GM12874 (cell line): ENCODE measurements around the gene SLC13A4.

Experiments
- TF ChIP-seq, protein P1 (sequence below): IDR thresholded peaks from 2 replicates; pipeline ENCODE4 v1.5.1; 2011; ENCODE audit warnings: low read depth, mild to moderate bottlenecking, control low read depth, low read length, moderate library complexity; ENCODE audit not compliant: insufficient read depth

Gene SLC13A4

DNA sequence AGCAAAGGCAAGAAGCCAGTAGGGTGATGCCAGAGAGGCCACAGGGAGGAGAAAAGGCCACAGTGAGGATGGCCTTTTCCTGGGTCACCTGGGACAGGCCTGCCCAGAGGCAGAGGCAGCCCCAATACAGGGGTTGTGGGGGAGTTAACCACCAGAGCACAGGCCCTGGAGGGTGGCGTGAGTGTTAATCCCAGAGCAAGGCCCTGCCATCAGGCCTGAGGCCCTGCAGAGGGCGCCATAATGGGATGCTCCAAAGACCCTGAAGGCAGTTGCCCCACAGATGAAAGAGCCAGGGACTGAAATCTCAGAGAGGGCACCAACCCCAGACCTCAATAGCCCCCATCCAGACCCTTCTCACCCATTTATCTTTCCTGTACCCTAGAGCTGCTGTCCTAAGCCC, 23.9 kb downstream of the SLC13A4 start:
- TF ChIP-seq, protein P1, sequence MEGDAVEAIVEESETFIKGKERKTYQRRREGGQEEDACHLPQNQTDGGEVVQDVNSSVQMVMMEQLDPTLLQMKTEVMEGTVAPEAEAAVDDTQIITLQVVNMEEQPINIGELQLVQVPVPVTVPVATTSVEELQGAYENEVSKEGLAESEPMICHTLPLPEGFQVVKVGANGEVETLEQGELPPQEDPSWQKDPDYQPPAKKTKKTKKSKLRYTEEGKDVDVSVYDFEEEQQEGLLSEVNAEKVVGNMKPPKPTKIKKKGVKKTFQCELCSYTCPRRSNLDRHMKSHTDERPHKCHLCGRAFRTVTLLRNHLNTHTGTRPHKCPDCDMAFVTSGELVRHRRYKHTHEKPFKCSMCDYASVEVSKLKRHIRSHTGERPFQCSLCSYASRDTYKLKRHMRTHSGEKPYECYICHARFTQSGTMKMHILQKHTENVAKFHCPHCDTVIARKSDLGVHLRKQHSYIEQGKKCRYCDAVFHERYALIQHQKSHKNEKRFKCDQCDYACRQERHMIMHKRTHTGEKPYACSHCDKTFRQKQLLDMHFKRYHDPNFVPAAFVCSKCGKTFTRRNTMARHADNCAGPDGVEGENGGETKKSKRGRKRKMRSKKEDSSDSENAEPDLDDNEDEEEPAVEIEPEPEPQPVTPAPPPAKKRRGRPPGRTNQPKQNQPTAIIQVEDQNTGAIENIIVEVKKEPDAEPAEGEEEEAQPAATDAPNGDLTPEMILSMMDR = peak; percentile 35; the same call in 1 of the 2 replicates

GRCh38 chr7:135697276-135698049, 30.5 kb downstream of the SLC13A4 start:
- TF ChIP-seq, protein P1 = no peak

GRCh38 chr7:135693558-135693957, 34.4 kb downstream of the SLC13A4 start:
- TF ChIP-seq, protein P1 = no peak

DNA sequence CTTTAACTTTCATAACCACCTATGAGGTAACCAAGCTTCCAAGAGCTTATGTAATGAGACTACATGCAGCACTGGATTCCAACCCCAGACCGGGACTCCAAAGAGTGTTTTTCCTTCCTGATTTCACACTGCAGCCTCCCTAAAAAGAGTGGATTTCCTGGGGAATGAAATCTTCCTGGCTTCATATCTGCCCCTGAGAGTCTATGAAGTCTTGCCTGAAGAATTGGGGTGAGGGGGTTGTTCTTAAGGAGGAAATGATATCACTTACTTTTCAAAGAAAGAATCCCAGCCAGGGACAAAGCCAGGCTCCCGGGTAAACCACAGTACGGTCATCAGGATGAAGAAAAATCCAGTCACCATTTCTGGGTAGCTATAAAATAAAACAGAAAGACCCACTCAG, 35.9 kb downstream of the SLC13A4 start:
- TF ChIP-seq, protein P1 = no peak

DNA sequence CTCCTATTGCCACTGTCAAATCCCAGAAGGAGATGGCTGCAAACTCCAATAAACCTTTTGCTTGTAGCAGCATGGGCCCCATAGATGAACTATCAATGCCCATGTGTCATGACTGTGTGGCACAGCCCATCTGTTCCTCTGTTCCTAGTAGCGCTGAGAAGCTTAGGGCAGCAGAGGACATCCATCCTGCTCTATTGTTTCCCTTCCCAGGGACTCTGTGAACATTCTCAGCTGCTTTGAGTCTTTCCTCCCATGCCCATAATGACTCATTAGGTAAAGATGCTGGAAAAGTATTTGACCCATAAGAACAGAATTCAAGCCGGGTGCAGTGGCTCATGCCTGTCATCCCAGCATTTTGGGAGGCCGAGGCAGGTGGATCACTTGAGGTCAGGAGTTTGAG, 37.4 kb downstream of the SLC13A4 start:
- TF ChIP-seq, protein P1 = no peak

- TF ChIP-seq, protein P1 = no peak
Measured at GRCh38 chr7:135687466-135687865, 40.5 kb downstream of the SLC13A4 start.

DNA sequence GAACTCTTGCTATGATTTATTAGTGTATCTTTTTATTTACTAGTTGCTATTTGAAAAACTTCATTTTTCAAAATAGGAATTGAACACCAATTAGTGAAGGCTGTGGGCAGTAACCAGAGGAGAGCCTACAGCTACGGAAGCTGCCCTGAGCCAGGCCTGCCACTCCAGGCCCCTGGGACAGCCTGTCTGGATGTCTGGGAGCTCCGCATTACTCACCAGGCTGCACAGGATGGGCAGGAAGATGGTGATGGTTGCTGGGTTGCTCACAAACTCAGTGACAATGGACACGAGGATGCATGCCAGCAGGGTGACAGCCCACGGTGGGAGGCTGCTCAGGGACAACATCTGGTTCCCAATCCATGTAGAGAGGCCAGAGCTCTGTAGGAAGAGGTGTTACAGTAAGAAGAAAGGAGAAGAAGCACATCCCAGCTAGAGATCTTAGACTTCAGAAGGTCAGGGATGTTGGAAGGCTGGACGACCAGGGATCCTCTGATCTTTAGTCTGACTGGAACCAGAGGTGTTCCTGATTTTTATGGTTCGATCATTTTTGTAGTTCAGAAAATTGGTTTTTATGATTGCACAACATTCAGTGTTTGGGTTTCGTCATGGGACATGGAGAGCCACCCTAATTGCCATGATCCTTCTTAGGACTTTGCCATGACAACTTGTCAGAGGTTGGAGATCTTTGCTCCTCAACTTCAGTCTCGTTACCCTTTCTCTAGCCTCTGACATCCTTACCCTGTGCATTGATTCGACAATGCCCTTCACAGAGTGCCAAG, 42.5 kb downstream of the SLC13A4 start:
- TF ChIP-seq, protein P1 = no peak
